AG09319 (cell line): Measurements from ENCODE around the gene ZBTB7C.

ENCODE experiments used
- DNase-seq: peaks from one replicate; pipeline ENCODE4 v3.0.0-alpha.2; 2010; ENCODE audit warnings: low read depth; ENCODE audit errors: extremely low read depth
- CTCF ChIP-seq: IDR thresholded peaks from 2 replicates; pipeline ENCODE4 v1.5.1; 2011; ENCODE audit warnings: low read depth, mild to moderate bottlenecking, inconsistent platforms, low read length, moderate library complexity

The ZBTB7C gene

DNA sequence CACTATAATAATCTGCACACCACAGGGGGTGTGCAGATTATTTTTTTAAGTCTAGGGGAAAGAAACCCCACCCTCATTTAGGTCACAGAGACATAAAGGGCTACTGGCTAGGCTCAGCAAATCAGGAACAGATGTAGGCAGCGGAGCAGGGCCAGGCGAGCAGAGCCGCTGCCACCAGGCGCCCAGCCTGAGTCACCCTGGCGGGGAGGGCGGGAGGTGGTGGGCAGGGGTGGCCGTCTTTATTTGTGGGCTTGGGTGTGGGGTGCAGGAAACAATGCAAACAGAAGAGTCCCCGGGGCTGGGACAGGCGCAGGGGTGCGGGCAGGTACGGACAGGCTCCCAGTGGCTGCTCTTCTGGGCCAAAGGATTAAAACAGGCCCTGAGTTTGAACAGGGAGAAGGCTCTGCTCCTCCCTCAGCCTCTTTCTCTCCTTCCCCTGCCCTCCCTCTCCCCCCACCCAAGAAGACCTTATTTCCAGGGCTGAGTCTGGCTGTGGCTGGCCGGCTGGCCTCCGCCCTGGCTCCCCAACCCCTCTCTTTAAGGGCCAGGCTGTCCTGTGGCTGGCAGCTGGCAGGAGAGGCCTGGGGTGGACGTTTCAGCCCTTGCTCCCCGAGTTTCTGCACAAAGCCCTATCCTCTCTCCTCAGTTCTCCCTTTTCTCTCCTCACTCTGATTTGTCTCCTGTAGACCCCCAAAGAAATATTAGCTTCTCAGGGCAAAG lies 335.8 kb downstream of the ZBTB7C start:
- DNase-seq, result peak; percentile 8
- no peak for TF ChIP-seq CTCF

DNA sequence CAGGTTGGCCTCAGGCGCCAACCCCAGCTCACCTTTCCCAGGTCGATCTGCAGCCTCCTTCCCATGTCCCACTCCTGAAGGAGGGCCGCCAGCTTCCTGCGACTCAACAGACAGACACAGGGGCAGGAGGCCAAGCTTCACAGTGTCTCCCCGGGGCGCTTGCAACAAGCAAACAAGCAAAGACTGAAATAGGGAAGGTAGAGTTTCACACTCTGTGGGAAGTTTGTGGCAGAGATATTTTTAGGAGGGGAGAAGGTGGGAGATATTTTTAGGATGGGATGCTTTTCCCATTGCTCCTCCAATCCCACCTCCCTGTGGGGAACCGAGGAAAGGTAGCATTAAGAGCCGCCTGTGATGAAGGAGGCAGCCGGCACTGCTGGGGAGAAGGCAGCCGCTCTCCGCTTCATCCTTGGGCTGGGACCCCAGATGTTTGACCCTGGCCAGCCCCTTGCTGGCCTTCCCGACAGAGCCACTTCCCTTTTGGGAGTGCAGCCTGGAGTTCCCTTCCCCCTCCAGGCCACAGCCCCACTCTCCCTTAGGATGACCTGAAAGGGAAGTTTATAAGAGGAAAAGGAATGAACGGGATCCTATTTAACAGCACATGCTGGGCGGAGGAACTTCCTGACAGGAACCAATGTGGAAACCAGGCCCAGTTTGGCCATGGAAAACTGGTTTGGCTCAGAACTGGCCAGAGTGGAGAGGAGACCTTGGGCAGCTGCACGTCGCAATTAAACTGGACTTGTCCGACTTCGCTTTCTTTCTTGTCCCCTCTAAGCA lies 336.6 kb downstream of the ZBTB7C start:
- TF ChIP-seq CTCF, result no peak
- DNase-seq, result peak; percentile 4

GRCh38 chr18:48068916-48069445 lies 340.2 kb downstream of the ZBTB7C start:
- TF ChIP-seq CTCF, result no peak
- no peak for DNase-seq

GRCh38 chr18:48066225-48066652 lies 342.9 kb downstream of the ZBTB7C start:
- DNase-seq, result no peak
- TF ChIP-seq CTCF, result no peak

- TF ChIP-seq CTCF, result no peak
Observed at GRCh38 chr18:48065601-48065995, 343.6 kb downstream of the ZBTB7C start.

GRCh38 chr18:48064978-48065600 lies 344.1 kb downstream of the ZBTB7C start:
- no peak for DNase-seq
- no peak for TF ChIP-seq CTCF

More at GRCh38 chr18:48065601-48065995, 343.6 kb downstream of the ZBTB7C start:
- no peak for DNase-seq
